Stimulated activated CD4-positive, alpha-beta T cell treated with anti-CD3 and anti-CD28 coated beads, Interleukin-2, amount 100 ng/mL, for 24 hours (primary cell): ENCODE data around the gene DYNC2H1.

Experiments used
- DNase-seq, 2 donors: peaks; one replicate each; pipeline ENCODE4 v3.0.0-alpha.2; 2020

DYNC2H1 gene

DNA sequence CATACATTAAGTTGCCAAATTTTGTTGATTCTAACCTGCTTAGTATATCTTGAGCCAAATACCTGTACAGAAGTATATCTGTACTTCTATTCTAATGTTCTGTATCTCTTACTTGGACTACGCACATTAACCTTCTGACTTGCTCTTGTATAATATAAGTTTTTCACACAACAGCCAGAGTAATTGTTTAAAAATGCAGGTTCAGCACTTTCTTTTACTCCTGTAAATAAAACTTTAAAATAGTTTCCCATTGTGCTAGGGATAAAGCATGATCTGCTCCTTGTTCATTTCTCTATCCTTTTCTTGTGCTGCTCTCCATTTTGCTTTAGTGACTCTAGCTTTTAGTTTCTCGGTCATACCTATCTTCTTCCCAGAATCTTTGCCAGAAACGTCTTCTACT is 48.3 kb downstream of the DYNC2H1 start:
- DNase-seq, result no peak

DNA sequence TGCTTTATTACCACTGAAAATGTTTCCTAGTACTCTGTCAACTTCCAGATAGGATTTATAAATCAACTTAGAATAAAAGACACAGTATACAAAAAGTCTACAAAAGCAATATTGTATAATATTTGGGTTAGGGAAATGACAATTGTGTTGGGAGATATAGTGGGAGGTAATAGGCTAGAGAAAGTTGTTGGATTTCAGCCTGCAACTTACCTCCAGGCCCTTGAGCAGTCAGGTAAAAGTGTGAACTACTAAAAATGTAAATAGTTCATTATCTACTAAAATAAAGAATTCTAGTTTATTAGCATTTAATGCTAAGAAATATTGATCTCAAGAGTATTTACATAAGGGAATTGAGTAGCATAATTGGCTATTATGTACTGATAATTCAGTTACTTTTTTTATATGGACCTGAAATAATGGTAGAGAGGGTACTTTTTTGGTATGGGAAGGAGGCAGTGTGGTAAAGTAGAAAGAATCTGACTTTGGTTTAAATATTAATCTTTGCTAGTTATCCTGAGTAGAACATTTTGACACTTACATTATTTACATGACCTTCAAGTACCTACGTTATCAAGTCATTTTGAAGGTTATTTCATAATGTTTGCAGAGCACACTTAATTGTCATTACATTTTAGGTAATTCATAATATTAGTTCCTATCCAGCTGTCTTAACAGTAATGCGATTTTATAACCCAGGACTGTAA is 55.0 kb downstream of the DYNC2H1 start:
- DNase-seq, result no peak

DNA sequence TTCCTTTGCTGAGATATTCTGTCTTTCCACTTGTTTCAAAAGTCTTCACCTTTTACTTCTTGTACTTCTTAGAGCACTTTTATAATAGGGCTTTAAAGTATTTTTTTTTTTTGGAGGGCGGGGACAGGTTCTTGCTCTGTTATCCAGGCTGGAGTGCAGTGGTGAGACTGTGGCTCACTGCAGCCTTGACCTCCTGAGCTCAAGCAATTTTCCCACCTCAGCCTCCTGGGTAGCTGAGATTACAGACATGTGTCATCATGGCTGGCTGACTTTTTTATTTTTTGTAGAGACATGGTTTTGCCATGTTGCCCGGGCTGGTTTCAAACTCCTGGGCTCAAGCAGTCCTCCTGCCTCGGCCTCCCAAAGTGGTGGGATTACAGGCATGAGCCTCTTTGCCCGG is 57.9 kb downstream of the DYNC2H1 start:
- DNase-seq, result no peak

DNA sequence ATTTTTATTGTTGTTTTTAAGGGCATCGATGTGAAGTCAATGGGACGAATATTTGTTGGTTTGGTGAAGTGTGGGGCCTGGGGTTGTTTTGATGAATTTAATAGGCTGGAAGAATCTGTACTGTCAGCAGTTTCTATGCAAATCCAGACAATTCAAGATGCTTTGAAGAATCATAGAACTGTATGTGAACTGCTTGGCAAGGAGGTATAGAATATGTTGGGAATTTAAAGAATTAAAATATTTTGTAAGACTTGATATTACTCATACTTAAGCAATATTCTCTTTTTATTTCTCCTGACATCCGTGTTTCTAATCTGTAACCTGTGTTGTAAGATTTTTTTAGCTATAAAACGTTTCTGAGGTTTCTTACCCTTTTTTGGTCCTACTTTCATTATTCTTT is 61.6 kb downstream of the DYNC2H1 start:
- DNase-seq, result no peak

DNA sequence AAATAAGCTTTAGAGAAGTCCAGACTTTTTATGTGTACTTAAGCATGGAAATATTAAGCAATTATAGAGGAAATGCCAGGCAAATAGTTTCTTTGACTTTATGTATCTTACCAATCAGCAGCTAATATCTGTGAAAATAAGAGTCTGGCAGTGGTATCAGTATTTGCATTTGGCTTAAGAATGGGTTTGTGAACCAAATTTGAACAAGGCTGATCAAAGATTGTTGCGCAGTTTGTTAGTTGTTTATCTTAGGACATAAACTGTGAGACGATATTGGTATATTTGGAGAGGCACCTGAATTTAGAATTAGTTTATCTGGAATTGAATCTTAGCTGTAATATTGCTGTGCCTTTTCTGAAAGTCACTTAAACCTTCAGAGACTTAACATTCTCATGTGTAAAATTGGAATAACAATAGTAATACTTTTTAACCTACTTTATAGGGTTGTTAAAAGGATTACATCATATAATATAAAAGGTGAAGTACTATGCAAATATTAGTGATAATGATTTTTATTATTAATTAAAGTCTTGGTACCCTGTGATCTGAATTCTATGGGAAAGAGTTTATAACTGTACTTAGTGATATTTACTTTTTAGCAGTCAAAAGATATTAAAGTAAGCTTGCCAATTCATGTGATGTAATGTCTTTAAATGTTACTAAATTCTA is 66.4 kb downstream of the DYNC2H1 start:
- no peak for DNase-seq

DNA sequence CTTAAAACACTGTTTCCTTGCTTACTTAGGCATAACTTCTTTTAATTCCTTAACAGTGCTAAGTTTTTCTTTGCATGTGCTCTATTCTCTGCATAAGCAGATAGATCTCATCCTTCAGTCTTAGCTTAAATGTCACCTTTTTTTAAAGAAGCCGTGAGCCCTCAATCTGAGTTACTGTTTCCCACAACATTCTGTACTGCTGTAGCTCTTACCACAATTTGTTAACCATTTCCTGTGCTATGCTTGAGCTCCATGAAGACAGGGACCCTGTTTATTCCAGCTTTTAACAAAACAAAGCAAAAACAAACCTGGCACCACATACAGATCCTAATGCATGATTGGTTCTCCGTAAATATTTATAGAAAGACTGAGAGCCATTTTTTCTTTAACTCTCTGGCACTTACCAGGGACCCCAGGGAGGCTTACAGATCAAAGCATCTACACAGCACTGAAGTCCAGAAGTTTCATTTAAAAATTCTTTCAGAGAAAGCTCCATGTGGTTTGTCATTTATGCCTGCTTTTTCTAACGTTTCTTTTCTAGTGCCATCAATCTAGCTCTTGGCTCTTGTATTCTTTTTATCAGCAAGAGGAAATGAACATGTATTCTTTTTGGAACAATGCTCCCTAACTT is 74.9 kb downstream of the DYNC2H1 start:
- no peak for DNase-seq

DNA sequence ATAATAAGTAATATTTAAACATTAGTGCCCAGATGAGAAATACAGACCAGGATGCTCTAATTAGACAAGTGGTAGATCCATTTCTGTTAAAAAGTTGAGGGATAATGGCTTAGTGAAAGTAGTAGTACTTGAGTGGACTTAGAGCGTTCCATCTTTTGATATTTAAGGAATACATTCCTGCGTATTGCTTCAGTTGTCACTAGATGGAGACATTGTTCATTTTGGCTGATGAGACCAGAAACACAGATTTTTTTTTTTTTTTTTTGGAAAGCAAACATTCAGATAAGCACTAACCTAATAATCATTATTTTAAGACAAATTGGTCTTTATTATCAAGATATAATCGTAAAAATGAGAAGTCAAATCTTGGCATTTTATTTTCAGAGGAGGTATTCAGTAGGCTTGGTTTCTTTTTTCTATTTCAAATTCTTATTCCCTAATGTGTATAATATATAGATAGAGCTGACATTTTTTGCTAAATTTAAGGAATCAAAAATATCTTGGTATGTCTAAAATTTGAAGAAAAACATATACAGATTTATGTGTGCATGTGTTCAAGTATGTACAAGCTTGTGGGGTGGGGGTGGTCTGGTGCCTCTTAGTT is 92.9 kb downstream of the DYNC2H1 start:
- DNase-seq, result no peak

DNA sequence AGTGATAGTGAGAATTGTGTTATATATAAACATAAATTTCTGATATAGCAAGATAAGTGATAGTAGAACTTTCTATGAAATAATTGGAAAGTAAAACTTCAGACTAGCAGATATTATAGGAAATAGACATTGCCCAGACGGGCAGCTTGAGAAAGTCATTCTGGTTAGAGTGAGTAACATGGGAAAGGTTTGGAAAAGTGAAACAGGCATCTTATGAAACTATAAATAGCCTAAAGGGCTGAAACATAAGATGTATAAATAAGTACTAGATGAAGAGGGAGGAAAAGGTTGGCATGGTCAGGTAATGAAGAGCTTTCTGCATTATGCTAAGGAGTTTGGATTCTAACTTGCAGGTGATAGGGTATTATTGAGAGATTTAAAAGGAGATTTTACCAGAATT is 101.3 kb downstream of the DYNC2H1 start:
- DNase-seq, result no peak

DNA sequence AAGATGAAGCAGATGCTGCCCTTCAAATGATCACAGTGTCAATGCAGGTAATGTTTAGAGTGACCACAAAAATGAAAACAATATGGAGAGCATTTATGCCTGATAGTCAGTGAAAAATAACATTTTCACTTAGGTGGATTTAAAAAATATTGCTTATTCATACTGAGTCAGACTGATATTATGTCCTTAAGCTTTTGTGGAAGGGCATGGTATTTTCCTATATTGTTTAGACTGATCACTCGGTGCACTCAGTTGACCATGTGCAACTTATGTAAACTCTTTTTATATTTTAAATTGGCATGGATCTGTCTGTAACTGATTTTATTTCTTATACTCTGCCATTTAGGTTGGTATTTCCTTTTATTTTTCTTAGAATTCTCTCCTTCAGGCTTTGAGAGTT is 106.6 kb downstream of the DYNC2H1 start:
- no peak for DNase-seq

DNA sequence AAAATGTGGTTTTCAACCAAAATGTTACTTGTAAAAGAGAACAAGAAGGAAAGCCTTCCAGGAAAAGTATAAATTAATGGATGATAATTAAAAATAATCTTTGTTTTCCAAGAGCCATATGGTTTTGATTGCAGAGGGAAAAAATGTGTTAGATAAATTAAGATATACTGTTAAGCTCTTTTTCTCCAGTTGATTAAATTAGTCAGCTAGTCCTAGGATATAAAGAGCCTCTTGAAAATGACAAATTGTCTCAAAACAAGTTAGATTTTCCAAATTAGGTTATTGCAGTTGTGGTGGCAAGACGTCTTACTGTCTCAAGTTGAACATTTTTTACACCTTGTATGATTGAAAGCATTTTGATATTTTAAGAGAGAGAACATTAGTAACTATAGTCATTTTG is 110.9 kb downstream of the DYNC2H1 start:
- no peak for DNase-seq

DNA sequence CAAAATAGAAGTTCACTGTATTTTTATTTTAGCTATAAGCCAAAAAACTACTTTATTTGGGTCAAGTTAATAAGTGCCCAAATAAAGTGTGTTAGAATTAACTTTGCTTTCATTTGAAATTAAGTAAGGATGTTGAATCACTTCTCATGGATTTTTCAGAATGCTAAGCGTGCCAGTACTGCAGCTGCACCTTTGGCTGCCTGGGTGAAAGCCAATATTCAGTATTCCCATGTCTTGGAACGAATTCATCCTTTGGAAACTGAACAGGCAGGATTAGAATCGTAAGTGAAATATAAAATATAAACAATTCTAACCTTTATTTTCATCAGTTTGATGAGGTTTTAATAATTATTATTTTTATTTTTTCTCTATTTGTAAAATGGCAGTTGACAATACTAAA is 113.6 kb downstream of the DYNC2H1 start:
- no peak for DNase-seq

DNA sequence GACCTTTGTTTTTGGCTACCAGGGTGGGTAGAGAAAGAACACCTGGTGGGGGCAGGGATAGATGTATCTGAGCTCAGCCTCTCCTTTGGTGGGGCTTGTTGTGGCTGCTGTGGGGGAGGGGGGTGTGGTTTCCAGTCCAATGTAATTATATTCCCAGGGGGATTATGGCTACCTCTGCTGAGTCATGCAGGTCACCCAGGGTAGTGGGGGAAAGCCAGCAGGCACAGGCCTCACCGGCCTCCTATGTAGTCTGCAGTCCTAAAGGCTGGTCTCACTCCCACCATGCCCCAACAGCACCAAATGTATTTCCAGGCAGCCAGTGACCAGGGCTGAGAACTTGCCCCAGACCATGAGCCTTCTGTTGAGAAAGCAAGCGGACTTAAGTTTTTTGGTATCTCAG is 119.6 kb downstream of the DYNC2H1 start:
- DNase-seq, result no peak

DNA sequence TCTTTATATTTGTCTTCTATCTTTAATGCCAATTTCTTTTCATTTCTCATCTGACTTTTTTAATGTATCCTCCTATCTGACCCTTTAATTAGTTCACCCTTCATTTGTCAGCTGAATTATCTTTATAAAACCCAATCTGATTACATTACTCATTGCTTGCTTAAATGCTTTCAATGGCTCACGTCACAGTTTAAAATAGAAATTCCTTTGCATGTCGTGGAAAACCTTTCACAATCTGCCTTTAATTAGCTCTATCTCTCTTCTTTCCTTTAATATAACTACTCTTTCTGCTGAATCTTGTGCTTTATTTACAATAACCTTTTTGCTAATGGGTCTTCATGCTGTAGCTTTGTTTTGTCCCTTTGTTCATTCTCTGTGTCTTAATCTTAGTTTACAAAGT is 125.7 kb downstream of the DYNC2H1 start:
- DNase-seq, result no peak

DNA sequence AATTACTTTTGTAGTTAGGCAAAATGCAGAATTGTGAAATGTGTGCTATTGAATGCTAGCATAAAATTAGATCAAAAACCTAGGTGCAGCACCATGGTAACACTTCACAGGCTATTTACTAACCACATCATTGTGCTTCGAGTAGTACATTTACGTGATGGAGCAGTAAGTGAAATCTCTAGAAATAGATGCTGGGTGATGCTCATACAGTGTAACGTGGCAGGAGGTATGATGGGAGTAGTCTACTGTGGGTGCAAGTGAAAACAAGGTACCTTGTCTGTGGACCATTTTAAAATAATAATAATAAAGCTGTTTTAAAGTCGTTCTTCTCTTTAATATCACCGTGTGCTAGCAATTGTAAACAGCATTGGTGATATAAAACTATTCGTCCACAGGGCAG is 132.3 kb downstream of the DYNC2H1 start:
- DNase-seq, result no peak

DNA sequence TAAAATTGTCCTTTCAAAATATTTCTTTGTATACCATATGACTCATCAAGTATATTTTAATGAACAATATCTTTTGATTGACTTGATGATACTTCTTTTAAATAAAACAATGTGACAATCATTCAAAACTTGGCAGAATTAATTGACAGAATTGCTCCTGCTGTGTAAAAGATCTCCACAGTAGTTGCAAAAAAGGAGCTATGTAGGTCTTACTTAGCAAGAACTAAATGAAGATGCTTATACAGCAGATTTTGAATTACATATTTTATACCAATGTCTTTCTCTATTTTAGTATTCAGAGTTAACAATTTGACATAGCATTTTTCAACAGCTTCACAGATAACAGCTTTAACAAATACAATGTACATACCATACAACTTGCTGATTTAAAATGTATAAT is 144.9 kb downstream of the DYNC2H1 start:
- DNase-seq, result no peak

DNA sequence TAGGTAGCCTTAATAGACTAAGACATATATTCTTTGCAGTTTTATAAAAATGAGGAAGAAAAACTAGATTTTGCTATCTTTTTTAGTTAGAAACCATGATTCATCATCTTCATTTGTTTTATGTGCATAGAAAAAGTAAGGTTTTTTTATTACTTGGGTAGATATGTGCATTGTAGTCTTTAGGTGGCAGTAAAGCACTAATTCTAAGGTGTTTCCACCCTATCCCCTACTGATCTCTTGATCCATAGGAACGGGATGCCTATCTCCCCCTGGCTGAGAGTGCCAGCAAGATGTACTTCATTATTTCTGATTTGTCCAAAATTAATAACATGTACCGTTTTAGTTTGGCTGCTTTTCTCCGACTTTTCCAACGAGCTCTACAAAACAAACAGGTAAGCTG is 148.1 kb downstream of the DYNC2H1 start:
- DNase-seq, result no peak

DNA sequence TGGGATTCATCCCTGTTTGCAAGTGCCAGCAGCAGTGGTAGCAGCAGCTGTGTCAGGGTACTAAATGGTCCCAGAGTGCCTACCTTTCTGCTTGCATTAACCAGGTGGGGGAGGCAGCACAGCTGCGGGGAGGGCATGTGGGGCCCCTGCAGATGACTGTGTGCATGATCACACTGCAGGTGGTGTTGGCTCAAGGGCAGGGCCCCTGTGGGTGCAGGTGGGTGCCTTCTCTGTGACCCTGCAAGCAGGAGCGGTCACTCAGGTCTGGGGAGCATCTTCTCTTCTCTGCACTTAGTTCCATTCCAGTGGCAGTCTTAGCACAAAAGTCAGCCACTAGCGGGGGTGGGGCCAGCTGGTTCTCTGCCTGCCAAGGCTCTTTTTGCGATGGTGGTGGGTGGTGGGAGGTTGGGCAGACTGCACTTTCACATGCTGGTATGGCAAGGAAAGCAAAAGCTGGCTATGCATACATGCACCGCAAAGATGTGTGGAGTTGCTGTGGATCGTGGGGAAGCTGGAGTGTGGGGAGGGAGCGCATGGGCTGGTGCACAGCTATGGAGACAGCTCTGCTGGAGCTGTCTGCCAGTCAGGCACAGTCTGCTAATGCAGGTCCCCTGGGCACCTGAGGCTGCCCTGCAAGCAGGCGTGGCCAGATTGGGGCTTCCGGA is 157.1 kb downstream of the DYNC2H1 start:
- no peak for DNase-seq

DNA sequence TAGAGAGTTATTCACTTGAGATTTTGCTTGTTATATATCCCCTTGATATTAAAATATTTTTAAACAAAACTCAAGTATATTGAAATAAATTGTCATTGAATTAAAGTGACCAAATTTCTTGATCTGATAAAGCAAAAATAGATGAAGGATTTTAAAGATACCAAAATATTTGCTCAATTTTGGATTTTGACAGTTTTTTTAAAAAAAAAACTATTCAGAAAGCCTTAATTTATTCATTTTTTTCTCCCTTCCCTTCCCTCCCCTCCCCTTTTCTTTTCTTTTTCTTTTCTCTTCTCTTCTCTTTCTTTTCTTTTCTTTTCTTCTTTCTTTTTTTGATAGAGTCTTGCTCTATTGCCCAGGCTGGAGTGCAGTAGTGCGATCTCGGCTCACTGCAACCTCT is 163.7 kb downstream of the DYNC2H1 start:
- no peak for DNase-seq

DNA sequence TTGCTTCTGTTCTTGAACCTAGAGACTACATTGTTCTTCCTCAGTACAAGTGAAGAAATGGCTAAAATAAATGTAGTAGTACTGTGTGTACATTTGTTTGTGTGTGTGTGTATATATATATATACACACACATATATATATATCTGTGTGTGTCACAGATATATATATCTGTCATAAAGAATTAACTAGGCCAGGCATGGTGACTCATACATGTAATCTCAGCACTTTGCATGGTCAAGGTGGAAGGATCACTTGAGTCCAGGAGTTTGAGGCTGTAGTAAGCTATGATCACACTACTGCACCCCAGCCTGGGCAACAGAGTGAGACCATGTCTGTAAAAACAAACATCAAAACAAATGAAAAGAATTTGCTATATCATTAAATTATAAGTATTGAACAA is 164.8 kb downstream of the DYNC2H1 start:
- DNase-seq, result no peak

DNA sequence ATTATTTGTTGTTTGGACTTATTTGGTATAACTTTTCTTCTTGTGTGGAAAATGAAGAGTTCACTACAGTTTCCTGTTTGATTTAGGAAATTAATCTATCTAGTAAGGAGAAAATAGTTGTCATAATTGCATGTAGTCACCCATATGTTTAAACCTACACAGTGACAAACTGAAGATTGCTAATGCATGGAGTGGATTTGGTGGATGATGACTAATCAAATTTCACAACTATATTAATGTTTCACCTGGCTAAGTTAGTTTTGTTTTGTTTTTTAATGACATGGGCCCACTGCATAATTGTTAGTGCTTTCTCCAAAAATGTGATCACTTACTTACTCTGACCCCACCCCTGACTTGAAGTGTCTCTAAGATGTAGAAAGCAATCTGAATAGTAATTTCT is 170.6 kb downstream of the DYNC2H1 start:
- no peak for DNase-seq

DNA sequence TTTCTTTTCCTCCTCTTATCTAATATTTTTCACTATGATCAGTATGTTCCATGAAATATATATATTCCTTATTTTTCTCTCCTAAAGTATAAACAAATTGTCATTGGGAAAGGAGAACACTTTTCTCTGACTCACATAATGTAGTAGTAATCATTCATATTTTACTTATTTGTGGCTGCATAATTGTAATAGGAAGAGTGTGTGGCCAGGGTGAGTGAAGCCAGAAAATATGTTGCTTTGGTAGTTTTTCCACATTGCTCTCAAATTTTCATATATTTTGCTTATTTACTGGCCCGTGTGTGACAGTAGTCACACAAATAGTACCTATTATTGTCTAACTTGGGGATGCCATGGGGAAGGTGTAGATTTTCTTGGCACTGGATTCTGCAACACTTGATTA is 172.1 kb downstream of the DYNC2H1 start:
- no peak for DNase-seq

DNA sequence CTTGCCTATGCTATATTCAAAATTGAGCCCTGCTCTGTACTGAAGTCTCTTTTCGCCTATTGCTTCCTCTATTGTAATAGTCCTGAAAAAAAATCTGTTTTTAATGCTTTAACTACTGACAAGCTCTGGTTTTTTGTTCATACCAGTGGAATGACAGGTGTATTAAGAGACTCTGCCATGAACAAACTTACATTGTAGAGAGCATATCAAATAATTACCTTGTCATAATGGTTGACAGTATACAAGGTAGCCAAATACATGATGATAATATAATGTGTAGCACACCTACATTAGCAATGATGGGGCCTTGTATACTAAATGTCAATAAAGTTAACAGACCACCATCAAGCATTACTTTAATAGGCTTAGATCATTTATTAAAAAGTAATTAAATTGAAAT is 175.0 kb downstream of the DYNC2H1 start:
- no peak for DNase-seq

DNA sequence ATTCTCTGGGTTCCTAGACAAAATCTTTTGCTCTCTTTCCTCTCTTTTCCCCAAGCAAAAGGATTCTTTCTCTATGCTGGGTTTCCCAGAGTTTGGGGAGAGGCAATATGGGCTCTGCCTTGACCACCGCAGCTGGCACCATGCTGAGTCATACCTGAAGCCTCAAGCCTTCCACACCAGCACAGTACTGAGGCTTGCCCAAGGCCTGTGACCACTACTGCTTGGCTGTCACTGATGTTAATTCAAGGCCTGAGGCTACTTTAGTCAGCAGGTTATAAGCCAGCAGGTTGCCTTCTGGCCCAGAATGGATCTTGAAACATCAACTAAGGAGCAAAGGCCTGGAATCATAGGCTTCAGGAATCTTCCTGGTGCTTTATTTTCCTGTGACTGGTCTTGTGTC is 185.3 kb downstream of the DYNC2H1 start:
- DNase-seq, result no peak

DNA sequence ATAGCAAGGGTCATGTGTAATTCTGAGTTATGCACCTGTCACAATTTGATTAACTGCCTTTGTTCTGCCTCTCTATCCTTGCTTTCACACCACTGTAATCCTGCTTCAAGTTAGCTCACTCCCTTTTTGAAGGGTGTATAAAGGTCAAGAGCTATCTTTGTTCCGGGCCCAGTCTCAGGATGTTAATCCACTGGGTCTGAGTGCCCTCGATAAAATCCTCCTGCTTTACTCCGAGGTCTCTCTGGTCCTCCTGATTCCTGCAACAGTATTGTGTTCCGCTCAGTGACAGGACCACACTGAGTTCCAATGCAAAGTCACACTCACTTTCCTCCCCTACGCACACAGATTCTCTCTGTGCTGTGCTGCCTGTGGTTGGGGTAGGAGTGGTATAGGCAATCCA is 186.5 kb downstream of the DYNC2H1 start:
- no peak for DNase-seq
